SK-MEL-5 (cell line): ENCODE results near the gene LILRA6. TPM values are rescaled to one million over a fixed set of nuclear protein-coding genes. Genes with fewer than 3 reads are reported as not detected.
"Not testable (repeated sequence)": the region's sequence is repeated elsewhere in the genome, so short reads cannot be mapped to it uniquely, and the experiment has no call there.

Source experiments
- DNase-seq: peaks from one replicate; pipeline ENCODE4 v3.0.0-alpha.2; 2016; ENCODE audit warnings: low read depth, low spot score
- in situ Hi-C: cut with HindIII; loops from 2 replicates; pipeline ENCODE4 v1.10.0; 2016; ENCODE audit warnings: low sequenced_read_pairs, high pct_unique_total_duplicates, low pct_unique_long_range_greater_than_20kb
- total RNA-seq: library from RNA; depleted of rRNA; stranded (reverse); fragments of >200 nt; shearing (Covaris generic); gene quantifications from 2 replicates; pipeline ENCODE4 v1.2.3, GENCODE V29; 2014

The LILRA6 gene
- total RNA-seq, 1 experiment from 2014 or later: 0.16 TPM

- no peak for DNase-seq
- in situ Hi-C loops: no loop called here
Measured at GRCh38 chr19:54218960-54219661, 23.5 kb downstream of the LILRA6 start.

- no peak for DNase-seq
- in situ Hi-C loops: no loop called here
Measured at GRCh38 chr19:54218259-54218658, 24.3 kb downstream of the LILRA6 start.

- DNase-seq, in situ Hi-C loops: not testable (repeated sequence)
Measured at GRCh38 chr19:54217517-54218247, 24.9 kb downstream of the LILRA6 start.

- in situ Hi-C loops: no loop called here
- DNase-seq: no peak
Measured at GRCh38 chr19:54216869-54217268, 25.7 kb downstream of the LILRA6 start.

- in situ Hi-C loops: not testable (repeated sequence)
Measured at GRCh38 chr19:54214734-54215133, 27.9 kb downstream of the LILRA6 start.

GRCh38 chr19:54214217-54214616 is 28.4 kb downstream of the LILRA6 start:
- in situ Hi-C loops, DNase-seq: not testable (repeated sequence)

More at GRCh38 chr19:54214734-54215133, 27.9 kb downstream of the LILRA6 start:
- not testable (repeated sequence) for DNase-seq

- in situ Hi-C loops: no loop called here
Measured at GRCh38 chr19:54211235-54211634, 31.4 kb downstream of the LILRA6 start.

GRCh38 chr19:54209811-54210494 is 32.6 kb downstream of the LILRA6 start:
- peak; percentile 97 for DNase-seq
- in situ Hi-C loops: no loop called here

More at GRCh38 chr19:54211235-54211634, 31.4 kb downstream of the LILRA6 start:
- no peak for DNase-seq

GRCh38 chr19:54209058-54209810 is 33.4 kb downstream of the LILRA6 start:
- DNase-seq: peak; percentile 67

GRCh38 chr19:54208784-54209057 is 33.9 kb downstream of the LILRA6 start:
- DNase-seq: no peak

More at GRCh38 chr19:54209058-54209810, 33.4 kb downstream of the LILRA6 start:
- in situ Hi-C loops: no loop called here

GRCh38 chr19:54207983-54208783 is 34.4 kb downstream of the LILRA6 start:
- in situ Hi-C loops: no loop called here
- DNase-seq: peak; percentile 33

More at GRCh38 chr19:54208784-54209057, 33.9 kb downstream of the LILRA6 start:
- in situ Hi-C loops: no loop called here

- in situ Hi-C loops: no loop called here
- no peak for DNase-seq
Measured at GRCh38 chr19:54207676-54207982, 35.0 kb downstream of the LILRA6 start.

GRCh38 chr19:54207193-54207592 is 35.4 kb downstream of the LILRA6 start:
- in situ Hi-C loops, DNase-seq: not testable (repeated sequence)

GRCh38 chr19:54206831-54207177 is 35.8 kb downstream of the LILRA6 start:
- in situ Hi-C loops: no loop called here
- no peak for DNase-seq

GRCh38 chr19:54206030-54206830 is 36.4 kb downstream of the LILRA6 start:
- no peak for DNase-seq
- in situ Hi-C loops: no loop called here

- in situ Hi-C loops: no loop called here
- DNase-seq: no peak
Measured at GRCh38 chr19:54204767-54205468, 37.7 kb downstream of the LILRA6 start.
